Measurements from ENCODE around the gene ZNF879. TPM values are rescaled to one million over a fixed set of nuclear protein-coding genes. Genes with fewer than 3 reads are reported as not detected.

Gene ZNF879
- total RNA-seq, 1 donor from 2014 or later = 2.2 TPM

- TF ChIP-seq, protein P1, sequence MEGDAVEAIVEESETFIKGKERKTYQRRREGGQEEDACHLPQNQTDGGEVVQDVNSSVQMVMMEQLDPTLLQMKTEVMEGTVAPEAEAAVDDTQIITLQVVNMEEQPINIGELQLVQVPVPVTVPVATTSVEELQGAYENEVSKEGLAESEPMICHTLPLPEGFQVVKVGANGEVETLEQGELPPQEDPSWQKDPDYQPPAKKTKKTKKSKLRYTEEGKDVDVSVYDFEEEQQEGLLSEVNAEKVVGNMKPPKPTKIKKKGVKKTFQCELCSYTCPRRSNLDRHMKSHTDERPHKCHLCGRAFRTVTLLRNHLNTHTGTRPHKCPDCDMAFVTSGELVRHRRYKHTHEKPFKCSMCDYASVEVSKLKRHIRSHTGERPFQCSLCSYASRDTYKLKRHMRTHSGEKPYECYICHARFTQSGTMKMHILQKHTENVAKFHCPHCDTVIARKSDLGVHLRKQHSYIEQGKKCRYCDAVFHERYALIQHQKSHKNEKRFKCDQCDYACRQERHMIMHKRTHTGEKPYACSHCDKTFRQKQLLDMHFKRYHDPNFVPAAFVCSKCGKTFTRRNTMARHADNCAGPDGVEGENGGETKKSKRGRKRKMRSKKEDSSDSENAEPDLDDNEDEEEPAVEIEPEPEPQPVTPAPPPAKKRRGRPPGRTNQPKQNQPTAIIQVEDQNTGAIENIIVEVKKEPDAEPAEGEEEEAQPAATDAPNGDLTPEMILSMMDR (conservative IDR thresholded peaks at IDR 0.05; ENCODE audit: low read depth, low read length) = no peak
- no peak for DNase-seq (ENCODE audit: low read depth)
- H3K4me3 ChIP-seq (ENCODE audit: low read depth, low read length) = no peak overlapping the region
Measured at GRCh38 chr5:178993955-178994579, 29.5 kb upstream of the ZNF879 start.

- DNase-seq (ENCODE audit: low read depth) = no peak
- TF ChIP-seq, protein P1 (conservative IDR thresholded peaks at IDR 0.05; ENCODE audit: low read depth, low read length) = no peak
- H3K4me3 ChIP-seq (ENCODE audit: low read depth, low read length) = no peak within 1 kb of the TSS
Measured at GRCh38 chr5:178994580-178995340, 28.8 kb upstream of the ZNF879 start, which contains the start of gene GRM6. Gene GRM6, minus strand, starts transcription at chr5:178995320. Its CDS starts 376 bp downstream, at chr5:178994944.

GRCh38 chr5:178995341-178995690, 28.3 kb upstream of the ZNF879 start:
- no peak for DNase-seq (ENCODE audit: low read depth)
- H3K4me3 ChIP-seq (ENCODE audit: low read depth, low read length) = no peak overlapping the region
- TF ChIP-seq, protein P1 (conservative IDR thresholded peaks at IDR 0.05; ENCODE audit: low read depth, low read length) = no peak

DNA sequence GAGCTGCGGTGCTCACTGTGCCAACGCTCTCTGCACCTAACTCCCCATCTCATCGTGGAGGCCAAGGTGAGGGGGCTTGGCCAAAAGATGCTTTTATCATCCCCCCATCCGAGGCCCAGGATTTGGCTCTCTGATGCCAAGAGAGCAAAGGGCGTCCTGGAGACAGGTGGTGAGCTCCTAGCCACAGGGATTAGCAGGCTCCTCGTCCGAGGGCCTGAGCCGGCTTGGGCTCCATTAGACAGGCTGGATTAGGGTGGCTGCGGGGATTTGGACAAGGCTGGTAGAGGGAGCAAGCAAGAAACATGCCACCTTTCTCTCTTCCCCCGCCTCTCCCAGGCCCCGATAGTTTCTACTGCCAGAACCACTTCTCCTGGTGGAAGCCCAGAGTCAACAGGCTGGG, 27.4 kb upstream of the ZNF879 start:
- TF ChIP-seq, protein P1 (conservative IDR thresholded peaks at IDR 0.05; ENCODE audit: low read depth, low read length) = no peak
- DNase-seq (ENCODE audit: low read depth) = no peak
- no peak overlapping the region for H3K4me3 ChIP-seq (ENCODE audit: low read depth, low read length)

DNA sequence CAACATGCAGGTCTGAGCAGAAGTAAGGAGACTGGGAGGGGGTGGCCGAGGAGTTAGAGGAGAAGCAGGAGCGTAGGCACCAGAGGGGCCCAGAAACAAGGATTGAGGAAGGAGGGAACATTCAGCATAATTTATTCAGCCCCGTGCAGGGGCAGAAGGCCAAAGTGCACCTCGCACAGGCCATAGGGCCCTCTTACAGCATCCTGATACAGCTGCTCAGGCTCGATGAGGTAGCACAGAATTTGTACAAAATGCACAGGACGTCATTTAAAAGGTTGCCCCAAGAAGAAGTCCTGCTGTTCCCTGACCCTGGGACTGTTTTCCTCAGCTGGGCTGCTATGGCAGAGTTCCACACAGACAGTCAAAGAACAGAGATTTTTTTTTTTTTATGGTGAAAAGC, 26.4 kb upstream of the ZNF879 start:
- TF ChIP-seq, protein P1 (conservative IDR thresholded peaks at IDR 0.05; ENCODE audit: low read depth, low read length) = no peak
- H3K4me3 ChIP-seq (ENCODE audit: low read depth, low read length) = no peak overlapping the region
- DNase-seq (ENCODE audit: low read depth) = no peak

GRCh38 chr5:178998441-178998840, 25.2 kb upstream of the ZNF879 start:
- no peak for DNase-seq (ENCODE audit: low read depth)
- H3K4me3 ChIP-seq (ENCODE audit: low read depth, low read length) = no peak overlapping the region
- TF ChIP-seq, protein P1 (conservative IDR thresholded peaks at IDR 0.05; ENCODE audit: low read depth, low read length) = no peak

All from epithelial cell of proximal tubule (primary cell).